ENCODE measurements around the gene CDA. TPM values are rescaled to one million over a fixed set of nuclear protein-coding genes. Genes with fewer than 3 reads are reported as not detected.

Gene CDA
- total and polyA plus RNA-seq, 2 donors (not counting 3 experiments of a cell fraction or from before 2014, with no cell fraction given), result 0.35 to 1.9 TPM

DNA sequence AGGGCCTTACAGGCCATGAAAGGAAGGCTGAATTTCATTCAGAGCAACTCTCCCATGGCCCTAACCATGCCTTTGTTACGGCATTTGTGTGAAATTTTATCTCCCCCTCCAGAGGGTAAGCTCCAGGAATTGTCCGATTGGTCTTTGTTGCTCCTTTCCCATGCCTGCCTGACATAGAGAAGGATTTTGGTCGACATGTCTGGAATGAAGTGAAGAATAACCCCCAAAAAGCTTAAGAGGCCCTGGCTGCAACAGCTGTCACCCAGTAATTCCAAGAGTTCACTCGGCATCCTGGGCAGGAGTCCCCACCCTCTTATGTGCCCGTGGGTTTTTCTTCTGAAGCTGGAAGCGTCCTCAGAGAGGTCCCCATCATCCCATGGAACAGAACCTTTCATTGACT, 20.6 kb downstream of the CDA start:
- H3K4me2 ChIP-seq (ENCODE audit: insufficient read depth, low read length), result no peak overlapping the region
- dilution Hi-C loops (cut with MboI; ENCODE audit: extremely low pct_ligation_motif_present, low sequenced_read_pairs) (no loop called here), intact Hi-C loops (cut with micrococcal nuclease) (no loop called here)
- ChIA-PET POLR2A (no interaction called here), CTCF (interaction anchor here (0.7 to 0.9 kb wide), 2 partner anchors 20 to 33 kb away, joined by 3 read pairs; no protein-coding TSS in a partner anchor)
- H3K36me3 ChIP-seq (ENCODE audit: control insufficient read depth in 2 of 2, extremely low read depth in 1 of 2, insufficient read depth in 2 of 2, low read length in 2 of 2), result no peaks in the 10 kb centered on the region
- no peak overlapping the region for H3K27ac ChIP-seq (ENCODE audit: insufficient read depth, low read depth, low read length)
- DNase-seq (ENCODE audit: low read depth, low spot score), result no peak
- no peak overlapping the region for H3K9ac ChIP-seq (replicated peaks; ENCODE audit: extremely low read depth, insufficient read depth, low read length)
- TF ChIP-seq FOS (IDR thresholded peaks at IDR 0.05; ENCODE audit: borderline replicate concordance, insufficient read depth, low read length) (no peak), JUN (IDR thresholded peaks at IDR 0.05; ENCODE audit: borderline replicate concordance, insufficient read depth, insufficient read length, low read depth) (no peak), GATA2 (IDR thresholded peaks at IDR 0.05; ENCODE audit: insufficient read depth, insufficient read length, low read depth, low read length) (no peak)
- TF ChIP-seq, protein P1, sequence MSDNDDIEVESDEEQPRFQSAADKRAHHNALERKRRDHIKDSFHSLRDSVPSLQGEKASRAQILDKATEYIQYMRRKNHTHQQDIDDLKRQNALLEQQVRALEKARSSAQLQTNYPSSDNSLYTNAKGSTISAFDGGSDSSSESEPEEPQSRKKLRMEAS (IDR thresholded peaks at IDR 0.05; ENCODE audit: insufficient read depth, insufficient read length), result no peak
- no peak overlapping the region for H3K4me3 ChIP-seq (replicated peaks in 1 of 3; ENCODE audit: insufficient read depth in 1 of 3, low read depth in 1 of 3, low read length in 3 of 3)
- peaks cover 0 to 2% of the 10 kb centered on the region in 2 experiments for H3K27me3 ChIP-seq (ENCODE audit: control insufficient read depth in 2 of 2, insufficient read depth in 2 of 2, low read length in 2 of 2)
- no peak overlapping the region for H2AFZ ChIP-seq (ENCODE audit: low read depth, low read length)
- H4K20me1 ChIP-seq (replicated peaks; ENCODE audit: control insufficient read depth, extremely low read depth, insufficient read depth, low read length), result no peaks in the 10 kb centered on the region
- H3K9me3 ChIP-seq (replicated peaks; ENCODE audit: control insufficient read depth, insufficient read depth, low read length), result no peaks in the 10 kb centered on the region
- H3K9me1 ChIP-seq (replicated peaks; ENCODE audit: control insufficient read depth, extremely low read depth, insufficient read depth, low read length), result no peaks in the 10 kb centered on the region
- H3K79me2 ChIP-seq (ENCODE audit: control insufficient read depth, insufficient read depth, low read length), result no peaks in the 10 kb centered on the region
- FAIRE-seq, result no peak
- no peaks in the 10 kb centered on the region for H3K4me1 ChIP-seq (ENCODE audit: control insufficient read depth, extremely low read depth, insufficient read depth, low read length)
- BruUV-seq (replicated peaks), result no TSS peak

DNA sequence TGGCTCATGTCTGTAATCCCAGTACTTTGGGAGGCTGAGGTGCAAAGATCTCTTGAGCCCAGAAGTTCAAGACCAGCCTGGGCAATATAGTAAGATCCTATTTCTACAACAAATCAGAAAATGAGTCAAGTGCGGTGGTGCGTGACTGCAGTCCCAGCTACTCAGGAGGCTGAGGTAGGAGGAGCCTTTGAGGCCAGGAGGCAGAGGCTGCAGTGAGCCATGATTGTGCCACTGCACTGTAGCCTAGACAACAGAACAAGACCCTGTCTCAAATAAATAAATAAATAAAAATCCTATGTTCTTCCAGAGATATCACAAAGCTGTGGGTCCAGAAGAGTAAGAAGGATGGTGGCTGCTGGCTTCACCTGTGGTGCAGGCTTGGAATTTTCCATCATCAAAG, 22.1 kb downstream of the CDA start:
- Histone ChIP-seq H3K27me3 (ENCODE audit: control insufficient read depth in 2 of 2, insufficient read depth in 2 of 2, low read length in 2 of 2) (peaks cover 0 to 2% of the 10 kb centered on the region in 2 experiments), H3K4me1 (ENCODE audit: control insufficient read depth, extremely low read depth, insufficient read depth, low read length) (no peaks in the 10 kb centered on the region), H3K4me3 (replicated peaks in 1 of 3; ENCODE audit: insufficient read depth in 1 of 3, low read depth in 1 of 3, low read length in 3 of 3) (no peak overlapping the region), H4K20me1 (replicated peaks; ENCODE audit: control insufficient read depth, extremely low read depth, insufficient read depth, low read length) (no peaks in the 10 kb centered on the region), H3K9me3 (replicated peaks; ENCODE audit: control insufficient read depth, insufficient read depth, low read length) (no peaks in the 10 kb centered on the region), H3K9ac (replicated peaks; ENCODE audit: extremely low read depth, insufficient read depth, low read length) (no peak overlapping the region), H3K36me3 (ENCODE audit: control insufficient read depth in 2 of 2, extremely low read depth in 1 of 2, insufficient read depth in 2 of 2, low read length in 2 of 2) (no peaks in the 10 kb centered on the region), H3K4me2 (ENCODE audit: insufficient read depth, low read length) (no peak overlapping the region), H3K79me2 (ENCODE audit: control insufficient read depth, insufficient read depth, low read length) (no peaks in the 10 kb centered on the region), H2AFZ (ENCODE audit: low read depth, low read length) (no peak overlapping the region), H3K9me1 (replicated peaks; ENCODE audit: control insufficient read depth, extremely low read depth, insufficient read depth, low read length) (no peaks in the 10 kb centered on the region), H3K27ac (ENCODE audit: insufficient read depth, low read depth, low read length) (no peak overlapping the region)
- POLR2A ChIA-PET, result no interaction called here
- intact Hi-C loops (cut with micrococcal nuclease) (no loop called here), dilution Hi-C loops (cut with MboI; ENCODE audit: extremely low pct_ligation_motif_present, low sequenced_read_pairs) (no loop called here)
- no peak for FAIRE-seq
- TF ChIP-seq, protein P2, sequence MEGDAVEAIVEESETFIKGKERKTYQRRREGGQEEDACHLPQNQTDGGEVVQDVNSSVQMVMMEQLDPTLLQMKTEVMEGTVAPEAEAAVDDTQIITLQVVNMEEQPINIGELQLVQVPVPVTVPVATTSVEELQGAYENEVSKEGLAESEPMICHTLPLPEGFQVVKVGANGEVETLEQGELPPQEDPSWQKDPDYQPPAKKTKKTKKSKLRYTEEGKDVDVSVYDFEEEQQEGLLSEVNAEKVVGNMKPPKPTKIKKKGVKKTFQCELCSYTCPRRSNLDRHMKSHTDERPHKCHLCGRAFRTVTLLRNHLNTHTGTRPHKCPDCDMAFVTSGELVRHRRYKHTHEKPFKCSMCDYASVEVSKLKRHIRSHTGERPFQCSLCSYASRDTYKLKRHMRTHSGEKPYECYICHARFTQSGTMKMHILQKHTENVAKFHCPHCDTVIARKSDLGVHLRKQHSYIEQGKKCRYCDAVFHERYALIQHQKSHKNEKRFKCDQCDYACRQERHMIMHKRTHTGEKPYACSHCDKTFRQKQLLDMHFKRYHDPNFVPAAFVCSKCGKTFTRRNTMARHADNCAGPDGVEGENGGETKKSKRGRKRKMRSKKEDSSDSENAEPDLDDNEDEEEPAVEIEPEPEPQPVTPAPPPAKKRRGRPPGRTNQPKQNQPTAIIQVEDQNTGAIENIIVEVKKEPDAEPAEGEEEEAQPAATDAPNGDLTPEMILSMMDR (IDR thresholded peaks at IDR 0.05; ENCODE audit: extremely low read depth in 1 of 2, insufficient read depth in 1 of 2, low read depth in 1 of 2, low read length in 2 of 2), result no peak
- TF ChIP-seq FOS (IDR thresholded peaks at IDR 0.05; ENCODE audit: borderline replicate concordance, insufficient read depth, low read length) (no peak), JUN (IDR thresholded peaks at IDR 0.05; ENCODE audit: borderline replicate concordance, insufficient read depth, insufficient read length, low read depth) (no peak), POLR2AphosphoS5 (IDR thresholded peaks at IDR 0.05; ENCODE audit: insufficient read depth, low read depth, low read length) (no peak), MYC (IDR thresholded peaks at IDR 0.05; ENCODE audit: low read depth, low read length) (no peak), POLR2A (IDR thresholded peaks at IDR 0.05; ENCODE audit: low read depth, low read length) (no peak), GATA2 (IDR thresholded peaks at IDR 0.05; ENCODE audit: insufficient read depth, insufficient read length, low read depth, low read length) (no peak)
- TF ChIP-seq, protein P1 (IDR thresholded peaks at IDR 0.05; ENCODE audit: insufficient read depth, insufficient read length), result no peak
- CTCF ChIA-PET, result interaction anchor here (1.2 kb wide), 1 partner anchor 36 kb away, joined by 4 read pairs; no protein-coding TSS in a partner anchor
- no TSS peak for BruUV-seq (replicated peaks)
- no peak for DNase-seq (ENCODE audit: low read depth, low spot score)
